ENCODE measurements around the gene DMXL1. TPM values are rescaled to one million over a fixed set of nuclear protein-coding genes. Genes with fewer than 3 reads are reported as not detected.
"Not testable (repeated sequence)": the region's sequence is repeated elsewhere in the genome, so short reads cannot be mapped to it uniquely, and the experiment has no call there.

The DMXL1 gene
- total and polyA plus RNA-seq, 12 donors = 5.9 to 36.5 (median 25.4) TPM

DNA sequence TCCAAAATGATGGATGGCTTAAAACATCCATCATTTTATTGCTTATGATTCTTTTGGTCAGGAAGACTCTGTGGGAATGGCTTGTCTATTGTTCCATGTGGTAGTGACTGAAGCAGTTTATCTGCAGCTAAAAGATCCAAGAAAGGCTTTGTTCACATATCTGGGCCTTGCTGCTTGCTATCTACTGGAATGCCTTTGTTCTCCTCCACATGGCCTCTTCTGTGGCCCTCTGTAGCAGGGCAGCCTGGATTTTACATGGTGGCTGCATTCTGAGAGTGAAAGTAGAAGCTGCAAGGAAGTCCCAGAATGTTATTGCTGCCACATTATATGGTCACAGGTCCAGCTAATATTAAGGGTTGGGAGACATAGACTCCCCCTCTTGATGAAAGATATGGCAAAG lies 35.1 kb downstream of the DMXL1 start:
- peaks cover 0 to 81% (median 0%) of the 10 kb centered on the region in 9 donors for H3K36me3 ChIP-seq
- no peaks in the 10 kb centered on the region for H3K9me3 ChIP-seq
- H3K4me3 ChIP-seq = no peak overlapping the region
- TF ChIP-seq, protein P1, sequence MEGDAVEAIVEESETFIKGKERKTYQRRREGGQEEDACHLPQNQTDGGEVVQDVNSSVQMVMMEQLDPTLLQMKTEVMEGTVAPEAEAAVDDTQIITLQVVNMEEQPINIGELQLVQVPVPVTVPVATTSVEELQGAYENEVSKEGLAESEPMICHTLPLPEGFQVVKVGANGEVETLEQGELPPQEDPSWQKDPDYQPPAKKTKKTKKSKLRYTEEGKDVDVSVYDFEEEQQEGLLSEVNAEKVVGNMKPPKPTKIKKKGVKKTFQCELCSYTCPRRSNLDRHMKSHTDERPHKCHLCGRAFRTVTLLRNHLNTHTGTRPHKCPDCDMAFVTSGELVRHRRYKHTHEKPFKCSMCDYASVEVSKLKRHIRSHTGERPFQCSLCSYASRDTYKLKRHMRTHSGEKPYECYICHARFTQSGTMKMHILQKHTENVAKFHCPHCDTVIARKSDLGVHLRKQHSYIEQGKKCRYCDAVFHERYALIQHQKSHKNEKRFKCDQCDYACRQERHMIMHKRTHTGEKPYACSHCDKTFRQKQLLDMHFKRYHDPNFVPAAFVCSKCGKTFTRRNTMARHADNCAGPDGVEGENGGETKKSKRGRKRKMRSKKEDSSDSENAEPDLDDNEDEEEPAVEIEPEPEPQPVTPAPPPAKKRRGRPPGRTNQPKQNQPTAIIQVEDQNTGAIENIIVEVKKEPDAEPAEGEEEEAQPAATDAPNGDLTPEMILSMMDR (IDR thresholded peaks at IDR 0.05) = no peak
- no peaks in the 10 kb centered on the region for H3K27me3 ChIP-seq
- ATAC-seq (no peak), DNase-seq (no peak)
- H3K27ac ChIP-seq = no peak overlapping the region
- intact Hi-C loops (cut with DNase I) = no loop called here
- no peaks in the 10 kb centered on the region for H3K4me1 ChIP-seq

DNA sequence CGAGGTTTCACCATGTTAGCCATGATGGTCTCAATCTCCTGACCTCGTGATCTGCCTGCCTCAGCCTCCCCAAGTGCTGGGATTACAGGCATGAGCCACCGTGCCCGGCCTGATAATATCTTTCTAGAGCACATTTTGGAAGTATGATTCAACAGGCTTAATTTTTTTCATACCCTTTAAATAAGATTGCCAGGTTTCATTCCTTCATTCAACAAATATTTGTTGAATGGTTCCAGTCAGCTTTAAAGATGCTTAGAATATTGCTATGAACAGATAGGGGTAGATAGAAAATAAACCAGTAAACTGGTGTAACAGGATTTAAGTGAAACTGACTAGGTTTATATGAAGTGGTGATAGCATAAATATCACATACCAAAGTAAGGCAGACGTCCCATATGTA lies 41.3 kb downstream of the DMXL1 start:
- Histone ChIP-seq H3K27me3 (no peaks in the 10 kb centered on the region), H3K36me3 (peaks cover 0 to 96% (median 15%) of the 10 kb centered on the region in 9 donors), H3K9me3 (no peaks in the 10 kb centered on the region), H3K4me3 (no peak overlapping the region), H3K27ac (no peak overlapping the region), H3K4me1 (no peaks in the 10 kb centered on the region)
- DNase-seq (no peak), ATAC-seq (no peak)
- intact Hi-C loops (cut with DNase I) = no loop called here
- 95 to 96% methylated on average over 5 of the region's 5 CpGs for WGBS, 2 donors
- TF ChIP-seq, protein P1 (IDR thresholded peaks at IDR 0.05) = no peak

DNA sequence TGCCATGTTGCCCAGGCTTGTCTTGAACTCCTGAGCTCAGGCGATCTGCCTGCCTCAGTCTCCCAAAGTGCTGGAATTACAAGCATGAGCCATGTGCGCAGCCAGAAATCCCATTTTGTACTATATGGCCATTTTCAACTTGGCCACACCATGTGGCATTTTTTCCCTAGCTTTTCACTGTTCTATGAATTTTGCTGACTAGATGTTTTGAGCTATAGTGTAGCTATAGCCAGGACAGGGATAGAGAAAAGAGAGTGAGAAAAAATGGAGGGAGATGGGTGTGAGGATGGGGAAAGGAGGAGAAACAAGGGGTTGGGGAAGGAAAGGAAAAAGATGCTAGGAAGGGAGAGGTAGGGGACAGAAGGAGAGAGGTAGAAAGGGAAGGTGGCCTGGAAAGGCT lies 46.4 kb downstream of the DMXL1 start:
- Histone ChIP-seq H3K27ac (no peak overlapping the region), H3K4me3 (no peak overlapping the region), H3K4me1 (no peaks in the 10 kb centered on the region), H3K9me3 (no peaks in the 10 kb centered on the region), H3K36me3 (peaks cover 0 to 92% (median 36%) of the 10 kb centered on the region in 9 donors), H3K27me3 (no peaks in the 10 kb centered on the region)
- no peak for ATAC-seq
- DNase-seq = no peak
- WGBS, 2 donors = 98% methylated on average over 2 of the region's 2 CpGs
- TF ChIP-seq, protein P1 (IDR thresholded peaks at IDR 0.05) = no peak
- intact Hi-C loops (cut with DNase I) = no loop called here

DNA sequence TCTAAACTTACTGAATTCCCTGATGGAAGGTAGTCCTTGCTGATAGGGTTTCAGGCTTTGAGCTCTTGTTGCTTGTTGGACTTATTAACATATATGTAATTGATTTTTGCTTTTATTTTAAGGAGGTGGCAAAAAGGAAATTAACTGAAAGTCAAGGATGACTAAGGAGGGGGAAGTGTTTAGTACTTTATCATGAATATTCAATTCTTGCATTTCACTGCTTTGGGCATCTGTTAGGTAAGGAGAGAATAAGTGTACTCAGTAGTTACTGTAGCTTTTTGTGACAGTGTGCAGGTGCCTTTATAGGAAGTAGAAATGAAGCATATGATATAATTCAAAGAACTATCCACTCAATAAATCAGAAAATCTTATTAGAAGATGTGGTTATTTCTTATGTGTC lies 47.1 kb downstream of the DMXL1 start:
- intact Hi-C loops (cut with DNase I) = no loop called here
- ATAC-seq = no peak
- Histone ChIP-seq H3K27ac (no peak overlapping the region), H3K36me3 (peaks cover 0 to 84% (median 36%) of the 10 kb centered on the region in 9 donors), H3K9me3 (no peaks in the 10 kb centered on the region), H3K4me3 (no peak overlapping the region), H3K4me1 (no peaks in the 10 kb centered on the region), H3K27me3 (no peaks in the 10 kb centered on the region)
- DNase-seq = no peak
- TF ChIP-seq, protein P1 (IDR thresholded peaks at IDR 0.05) = no peak

DNA sequence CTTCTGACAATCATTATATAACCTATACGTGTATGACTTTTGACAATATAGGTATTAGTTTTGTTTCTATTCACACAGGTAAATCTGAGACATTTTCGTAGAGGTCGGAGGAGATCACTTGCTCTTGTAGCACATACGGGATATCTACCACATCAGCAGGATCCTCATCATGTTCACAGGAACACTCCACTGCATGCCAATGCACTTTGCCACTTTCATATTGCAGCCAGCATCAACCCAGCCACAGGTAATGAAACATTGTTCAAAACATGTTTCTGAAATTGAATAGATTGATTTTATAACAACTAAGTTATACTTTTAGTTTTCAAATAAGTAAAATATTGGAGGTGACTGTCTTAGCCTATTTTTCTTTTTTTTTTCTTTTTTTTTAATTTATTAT lies 50.0 kb downstream of the DMXL1 start:
- ATAC-seq = no peak
- TF ChIP-seq, protein P1 (IDR thresholded peaks at IDR 0.05) = no peak
- Histone ChIP-seq H3K9me3 (no peaks in the 10 kb centered on the region), H3K27ac (no peak overlapping the region), H3K4me3 (no peak overlapping the region), H3K4me1 (no peaks in the 10 kb centered on the region), H3K27me3 (no peaks in the 10 kb centered on the region), H3K36me3 (peaks cover 0 to 81% (median 35%) of the 10 kb centered on the region in 9 donors)
- WGBS, 2 donors = 96 to 98% methylated on average over 4 of the region's 4 CpGs
- intact Hi-C loops (cut with DNase I) = no loop called here
- no peak for DNase-seq

DNA sequence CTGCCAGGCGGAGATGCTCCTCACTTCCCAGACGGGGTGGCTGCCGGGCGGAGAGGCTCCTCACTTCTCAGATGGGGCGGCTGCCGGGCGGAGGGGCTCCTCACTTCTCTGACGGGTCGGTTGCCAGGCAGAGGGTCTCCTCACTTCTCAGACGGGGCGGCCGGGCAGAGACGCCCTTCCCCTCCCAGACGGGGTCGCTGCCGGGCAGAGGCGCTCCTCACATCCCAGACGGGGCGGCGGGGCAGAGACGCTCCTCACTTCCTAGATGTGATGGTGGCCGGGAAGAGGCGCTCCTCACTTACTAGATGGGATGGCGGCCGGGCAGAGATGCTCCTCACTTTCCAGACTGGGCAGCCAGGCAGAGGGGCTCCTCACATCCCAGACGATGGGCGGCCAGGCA lies 51.6 kb downstream of the DMXL1 start:
- H3K27me3 ChIP-seq; H3K27ac ChIP-seq; ATAC-seq; DNase-seq; H3K4me3 ChIP-seq; intact Hi-C loops (cut with DNase I); H3K9me3 ChIP-seq; H3K4me1 ChIP-seq: not testable (repeated sequence)
- 90 to 98% methylated on average over 25 to 27 of the region's 27 CpGs for WGBS, 2 donors
- H3K36me3 ChIP-seq = peaks cover 0 to 68% (median 26%) of the 10 kb centered on the region in 9 donors

Data from heart right ventricle (tissue), 16 donors.